ENCODE measurements around the gene ROCK2. TPM values are rescaled to one million over a fixed set of nuclear protein-coding genes. Genes with fewer than 3 reads are reported as not detected.

Gene ROCK2
- total and polyA plus RNA-seq, 2 donors (not counting 1 experiment from before 2014, with no cell fraction given) = 2.3 to 30.2 TPM

GRCh38 chr2:11214770-11215169 lies 129.7 kb downstream of the ROCK2 start:
- H3K27ac ChIP-seq (ENCODE audit: low read length in 2 of 2) = no peak overlapping the region
- H3K79me2 ChIP-seq (ENCODE audit: control insufficient read depth, insufficient read depth, low read length) = no peaks in the 10 kb centered on the region
- peaks cover 2 to 45% of the 10 kb centered on the region in 2 experiments for H3K36me3 ChIP-seq (replicated peaks in 1 of 2; ENCODE audit: control extremely low read depth in 1 of 2, control insufficient read depth in 1 of 2, extremely low read depth in 1 of 2, insufficient read depth in 2 of 2, low read length in 1 of 2)
- Mint-ChIP-seq H3K4me1 (no peaks in the 10 kb centered on the region), H3K4me3 (no peak overlapping the region), H3K9me3 (ENCODE audit: insufficient read depth) (no peaks in the 10 kb centered on the region), H3K27me3 (no peaks in the 10 kb centered on the region), H3K27ac (no peak overlapping the region)
- no peak overlapping the region for H3K9ac ChIP-seq (ENCODE audit: low read length)
- H2AFZ ChIP-seq (ENCODE audit: insufficient read depth, low read depth, low read length, poor library complexity, severe bottlenecking) = no peak overlapping the region
- ATAC-seq (ENCODE audit: low read depth) (no peak), DNase-seq (no peak)
- intact Hi-C loops (cut with micrococcal nuclease) = no loop called here
- no peaks in the 10 kb centered on the region for H3K4me1 ChIP-seq (ENCODE audit: control insufficient read depth in 2 of 2, insufficient read depth in 2 of 2, low read length in 2 of 2)
- H4K20me1 ChIP-seq (ENCODE audit: control insufficient read depth, insufficient read depth, low read length, poor library complexity, severe bottlenecking) = no peaks in the 10 kb centered on the region
- ChIA-PET POLR2A (no interaction called here), CTCF (no interaction called here)
- H3K9me3 ChIP-seq (ENCODE audit: control extremely low read depth in 1 of 3, control insufficient read depth in 2 of 3, insufficient read depth in 1 of 3, low read length in 2 of 3) = no peaks in the 10 kb centered on the region
- no peaks in the 10 kb centered on the region for H3K27me3 ChIP-seq (replicated peaks in 1 of 4; ENCODE audit: control extremely low read depth in 1 of 4, control insufficient read depth in 3 of 4, insufficient read depth in 4 of 4, low read length in 3 of 4)
- H3K4me3 ChIP-seq (ENCODE audit: control extremely low read depth in 1 of 5, extremely low read depth in 1 of 5, insufficient read depth in 1 of 5, low read depth in 2 of 5, low read length in 4 of 5) = no peak overlapping the region
- no peak overlapping the region for H3K4me2 ChIP-seq (replicated peaks; ENCODE audit: low read depth, low read length, poor library complexity, severe bottlenecking)
- TF ChIP-seq EZH2 (IDR thresholded peaks at IDR 0.05; ENCODE audit: borderline replicate concordance, insufficient read depth, low read depth, low read length, poor library complexity, severe bottlenecking) = no peak
- TF ChIP-seq, protein P1, sequence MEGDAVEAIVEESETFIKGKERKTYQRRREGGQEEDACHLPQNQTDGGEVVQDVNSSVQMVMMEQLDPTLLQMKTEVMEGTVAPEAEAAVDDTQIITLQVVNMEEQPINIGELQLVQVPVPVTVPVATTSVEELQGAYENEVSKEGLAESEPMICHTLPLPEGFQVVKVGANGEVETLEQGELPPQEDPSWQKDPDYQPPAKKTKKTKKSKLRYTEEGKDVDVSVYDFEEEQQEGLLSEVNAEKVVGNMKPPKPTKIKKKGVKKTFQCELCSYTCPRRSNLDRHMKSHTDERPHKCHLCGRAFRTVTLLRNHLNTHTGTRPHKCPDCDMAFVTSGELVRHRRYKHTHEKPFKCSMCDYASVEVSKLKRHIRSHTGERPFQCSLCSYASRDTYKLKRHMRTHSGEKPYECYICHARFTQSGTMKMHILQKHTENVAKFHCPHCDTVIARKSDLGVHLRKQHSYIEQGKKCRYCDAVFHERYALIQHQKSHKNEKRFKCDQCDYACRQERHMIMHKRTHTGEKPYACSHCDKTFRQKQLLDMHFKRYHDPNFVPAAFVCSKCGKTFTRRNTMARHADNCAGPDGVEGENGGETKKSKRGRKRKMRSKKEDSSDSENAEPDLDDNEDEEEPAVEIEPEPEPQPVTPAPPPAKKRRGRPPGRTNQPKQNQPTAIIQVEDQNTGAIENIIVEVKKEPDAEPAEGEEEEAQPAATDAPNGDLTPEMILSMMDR (IDR thresholded peaks at IDR 0.05) = no peak
- no CpG with 5 or more reads among the region's 4 CpGs for WGBS (ENCODE audit: insufficient coverage)

DNA sequence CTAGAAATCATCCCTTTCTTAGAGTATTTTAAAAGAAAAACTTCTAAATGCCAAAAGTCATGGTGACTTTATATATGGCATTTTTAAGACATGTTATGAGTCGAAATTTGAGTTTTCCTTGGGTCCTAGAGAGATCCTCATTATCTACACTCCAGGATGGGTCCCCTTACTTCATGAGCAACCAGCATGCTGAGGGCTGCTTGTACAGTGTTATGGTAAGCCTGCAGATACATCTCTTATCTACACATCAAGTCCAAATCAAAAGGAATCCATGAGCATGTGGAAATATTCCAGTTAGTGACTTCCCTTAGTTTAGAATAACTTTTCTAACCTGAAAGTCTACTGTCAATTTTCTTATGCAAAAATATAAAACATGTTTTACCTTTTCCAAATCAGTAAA lies 130.5 kb downstream of the ROCK2 start:
- POLR2A ChIA-PET = no interaction called here
- H3K9ac ChIP-seq (ENCODE audit: low read length) = no peak overlapping the region
- Mint-ChIP-seq H3K9me3 (ENCODE audit: insufficient read depth) (no peaks in the 10 kb centered on the region), H3K4me1 (no peaks in the 10 kb centered on the region), H3K4me3 (no peak overlapping the region), H3K27ac (no peak overlapping the region), H3K27me3 (no peaks in the 10 kb centered on the region)
- no peaks in the 10 kb centered on the region for H3K27me3 ChIP-seq (replicated peaks in 1 of 4; ENCODE audit: control extremely low read depth in 1 of 4, control insufficient read depth in 3 of 4, insufficient read depth in 4 of 4, low read length in 3 of 4)
- H3K9me3 ChIP-seq (ENCODE audit: control extremely low read depth in 1 of 3, control insufficient read depth in 2 of 3, insufficient read depth in 1 of 3, low read length in 2 of 3) = no peaks in the 10 kb centered on the region
- H3K27ac ChIP-seq (ENCODE audit: low read length in 2 of 2) = no peak overlapping the region
- no peaks in the 10 kb centered on the region for H3K4me1 ChIP-seq (ENCODE audit: control insufficient read depth in 2 of 2, insufficient read depth in 2 of 2, low read length in 2 of 2)
- H3K36me3 ChIP-seq (replicated peaks in 1 of 2; ENCODE audit: control extremely low read depth in 1 of 2, control insufficient read depth in 1 of 2, extremely low read depth in 1 of 2, insufficient read depth in 2 of 2, low read length in 1 of 2) = peaks cover 2 to 42% of the 10 kb centered on the region in 2 experiments
- CTCF ChIA-PET = no interaction called here
- ATAC-seq (ENCODE audit: low read depth) = no peak
- no peaks in the 10 kb centered on the region for H4K20me1 ChIP-seq (ENCODE audit: control insufficient read depth, insufficient read depth, low read length, poor library complexity, severe bottlenecking)
- no peak overlapping the region for H2AFZ ChIP-seq (ENCODE audit: insufficient read depth, low read depth, low read length, poor library complexity, severe bottlenecking)
- no peak overlapping the region for H3K4me3 ChIP-seq (ENCODE audit: control extremely low read depth in 1 of 5, extremely low read depth in 1 of 5, insufficient read depth in 1 of 5, low read depth in 2 of 5, low read length in 4 of 5)
- intact Hi-C loops (cut with micrococcal nuclease) = no loop called here
- DNase-seq = no peak
- H3K79me2 ChIP-seq (ENCODE audit: control insufficient read depth, insufficient read depth, low read length) = no peaks in the 10 kb centered on the region
- TF ChIP-seq, protein P1 (IDR thresholded peaks at IDR 0.05) = no peak
- TF ChIP-seq EZH2 (IDR thresholded peaks at IDR 0.05; ENCODE audit: borderline replicate concordance, insufficient read depth, low read depth, low read length, poor library complexity, severe bottlenecking) = no peak
- H3K4me2 ChIP-seq (replicated peaks; ENCODE audit: low read depth, low read length, poor library complexity, severe bottlenecking) = no peak overlapping the region
- no CpG with 5 or more reads among the region's 1 CpG for WGBS (ENCODE audit: insufficient coverage)
